Fibroblast of villous mesenchyme (primary cell): Measurements from ENCODE around the gene CRYBB1. TPM values are rescaled to one million over a fixed set of nuclear protein-coding genes. Genes with fewer than 3 reads are reported as not detected.

Experiments used
- DNase-seq: peaks from one replicate; pipeline ENCODE4 v3.0.0-alpha.2; 2010; ENCODE audit warnings: low read depth
- H3K4me3 ChIP-seq: 2 replicates; pipeline ENCODE4 v1.5.1; 2011; ENCODE audit warnings: low read depth, mild to moderate bottlenecking, low read length
- CTCF ChIP-seq: IDR thresholded peaks from 2 replicates; pipeline ENCODE4 v1.5.1; 2012; ENCODE audit warnings: low read depth, mild to moderate bottlenecking, low read length; ENCODE audit not compliant: insufficient read depth
- total RNA-seq: library from RNA; depleted of rRNA; stranded (reverse); fragments of >200 nt; gene quantifications from 2 replicates; pipeline ENCODE4 v1.2.3, GENCODE V29; 2012

Gene CRYBB1
- total RNA-seq, 1 donor, result not detected

DNA sequence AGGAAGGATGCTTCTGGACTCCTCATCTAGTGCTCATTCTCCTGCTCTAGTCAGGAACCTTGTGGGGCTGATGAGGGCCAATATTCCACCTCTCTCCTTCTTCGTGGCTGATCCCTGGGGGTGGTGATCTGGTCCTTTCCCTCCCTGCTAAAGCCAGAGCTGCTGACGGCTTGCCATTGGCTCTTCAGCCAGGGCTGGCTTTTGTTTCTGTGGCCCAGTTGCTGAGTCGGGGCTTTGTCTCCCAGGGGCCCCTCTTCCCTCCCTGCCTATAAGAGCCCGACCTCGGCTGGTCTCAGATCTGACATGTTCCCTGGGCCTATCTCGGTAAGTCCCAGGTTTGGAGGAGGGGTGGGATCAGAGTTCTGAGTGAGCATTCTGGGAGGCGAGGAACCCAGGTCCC is 3.8 kb upstream of the CRYBB1 start, which contains the start of gene CRYBA4:
CRYBA4 (plus strand) TSS at position 301 of the 400 bp plus-strand sequence. CDS start 634 bp downstream, outside the sequence.
- no peak for DNase-seq
- H3K4me3 ChIP-seq, result no peak within 1 kb of the TSS
- TF ChIP-seq CTCF, result no peak

- no peak for DNase-seq
- no peak overlapping the region for H3K4me3 ChIP-seq
- no peak for TF ChIP-seq CTCF
Observed at GRCh38 chr22:26620197-26620596, 2.4 kb upstream of the CRYBB1 start.

GRCh38 chr22:26619510-26619909 is 1.7 kb upstream of the CRYBB1 start:
- no peak for TF ChIP-seq CTCF
- H3K4me3 ChIP-seq, result no peak overlapping the region
- DNase-seq, result no peak

DNA sequence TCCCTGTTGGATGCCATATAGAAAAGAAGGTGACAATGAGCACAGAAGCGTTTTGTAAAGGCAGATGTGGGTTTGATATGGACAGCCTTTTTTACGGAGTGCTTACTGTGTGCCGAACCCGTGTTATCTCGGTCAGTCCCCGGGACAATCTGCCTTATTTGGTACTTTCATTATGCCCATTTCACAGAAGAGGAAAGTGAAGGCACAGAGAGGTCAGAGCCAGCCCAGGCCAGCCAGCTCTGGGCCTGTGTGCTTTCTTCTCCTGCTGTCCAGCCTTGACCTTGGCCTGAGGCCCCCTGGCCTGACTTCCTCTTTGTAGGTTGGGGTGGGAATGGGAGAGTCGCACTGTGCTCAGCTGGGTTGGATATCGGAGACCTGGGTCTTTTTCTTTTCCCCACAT is 628 bp upstream of the CRYBB1 start:
- DNase-seq, result no peak
- no peak overlapping the region for H3K4me3 ChIP-seq
- TF ChIP-seq CTCF, result no peak

DNA sequence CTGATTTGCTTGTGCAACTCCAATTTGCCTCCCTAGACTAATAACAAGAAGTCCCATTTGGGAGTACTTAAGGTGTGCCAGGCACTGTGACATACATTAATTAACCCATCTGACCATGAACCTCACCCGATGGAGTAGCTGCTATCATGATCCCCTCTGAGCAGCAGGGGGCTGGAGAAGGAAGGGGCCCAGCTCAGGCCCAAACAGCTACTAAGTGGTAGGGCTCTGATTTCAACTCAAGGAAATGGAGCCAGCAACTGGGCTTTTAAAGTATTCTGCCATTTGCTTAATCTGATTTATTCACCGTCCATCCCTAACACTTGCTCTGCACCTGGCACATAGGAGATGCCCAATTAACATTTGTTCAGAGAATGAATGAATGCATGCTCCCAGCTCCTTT is 1.2 kb downstream of the CRYBB1 start:
- H3K4me3 ChIP-seq, result no peak overlapping the region
- DNase-seq, result no peak
- no peak for TF ChIP-seq CTCF

DNA sequence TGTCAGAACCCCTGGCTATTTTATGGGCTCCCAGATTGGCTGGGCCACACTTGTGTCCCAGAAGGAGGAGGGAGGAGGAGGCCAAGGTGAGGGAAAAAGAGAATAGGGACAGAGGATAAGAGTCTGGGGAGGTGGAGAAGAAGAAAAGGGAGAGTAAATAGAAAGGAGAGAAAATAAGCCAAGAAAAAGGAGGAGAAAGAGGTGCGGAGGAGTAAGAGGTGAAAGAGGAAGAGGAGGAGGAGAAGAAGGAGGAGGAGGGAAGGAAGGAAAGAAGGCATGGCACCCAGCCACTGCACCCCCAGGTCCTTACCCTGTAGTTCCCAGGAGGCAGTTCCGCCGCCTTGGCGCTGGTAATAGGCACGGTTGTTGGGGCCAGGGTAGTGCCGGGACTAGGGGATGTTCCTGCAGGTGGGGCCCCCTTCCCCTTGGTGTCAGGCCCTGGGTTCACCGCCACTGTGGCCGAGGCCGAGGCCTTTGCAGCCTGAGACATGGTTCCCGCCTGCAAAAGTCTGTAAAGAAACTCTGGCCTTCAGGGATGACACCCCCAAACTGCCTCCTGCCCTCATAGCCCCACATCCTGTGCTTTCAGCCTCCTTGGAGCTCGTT is 1.9 kb downstream of the CRYBB1 start:
- no peak for TF ChIP-seq CTCF
- no peak overlapping the region for H3K4me3 ChIP-seq
- DNase-seq, result no peak

DNA sequence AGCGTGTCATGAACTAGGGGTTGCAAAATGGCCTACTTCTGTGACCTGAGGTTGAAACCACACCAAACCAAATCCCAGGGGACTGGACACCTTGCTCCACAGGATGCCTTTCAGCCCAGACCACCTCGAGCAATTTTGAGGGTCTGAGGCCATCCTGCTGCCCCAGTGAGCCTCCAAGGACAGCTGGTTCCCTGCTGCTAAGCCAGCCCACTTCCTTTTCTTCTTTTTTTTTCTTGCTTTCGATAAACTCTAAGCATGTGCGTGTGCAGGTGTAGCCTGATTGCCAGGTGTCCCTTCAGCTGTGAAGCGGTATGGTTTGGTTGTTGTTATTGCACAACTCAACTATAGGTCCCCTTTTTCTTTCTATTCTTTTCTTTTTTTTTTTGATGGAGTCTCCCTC is 2.7 kb downstream of the CRYBB1 start:
- DNase-seq, result no peak
- no peak overlapping the region for H3K4me3 ChIP-seq
- TF ChIP-seq CTCF, result no peak
